DMS153 treated with DMSO at 0.1 percent for 48 hours (cell line): Measurements from ENCODE around the gene SCNN1B.
"Not testable (repeated sequence)": the region's sequence is repeated elsewhere in the genome, so short reads cannot be mapped to it uniquely, and the experiment has no call there.

Experiments used
- DNase-seq: peaks from one replicate; lab custom pipeline; 2025; ENCODE audit not compliant: unreplicated experiment; lab: John Stamatoyannopoulos, UW

SCNN1B gene

GRCh38 chr16:23378921-23379320, 76.8 kb downstream of the SCNN1B start:
- DNase-seq, result no peak

- DNase-seq, result no peak
Observed at GRCh38 chr16:23379707-23380106, 77.6 kb downstream of the SCNN1B start.

- DNase-seq, result no peak
Observed at GRCh38 chr16:23380501-23380951, 78.4 kb downstream of the SCNN1B start.

- DNase-seq, result not testable (repeated sequence)
Observed at GRCh38 chr16:23381702-23382101, 79.6 kb downstream of the SCNN1B start.

GRCh38 chr16:23382279-23382678, 80.2 kb downstream of the SCNN1B start:
- no peak for DNase-seq

- DNase-seq, result no peak
Observed at GRCh38 chr16:23383881-23384280, 81.8 kb downstream of the SCNN1B start.

- no peak for DNase-seq
Observed at GRCh38 chr16:23384878-23385277, 82.8 kb downstream of the SCNN1B start.

- no peak for DNase-seq
Observed at GRCh38 chr16:23385441-23385840, 83.3 kb downstream of the SCNN1B start.

- DNase-seq, result no peak
Observed at GRCh38 chr16:23387666-23388065, 85.6 kb downstream of the SCNN1B start.

- DNase-seq, result no peak
Observed at GRCh38 chr16:23388786-23389185, 86.7 kb downstream of the SCNN1B start.

- DNase-seq, result no peak
Observed at GRCh38 chr16:23389201-23389600, 87.1 kb downstream of the SCNN1B start.

- not testable (repeated sequence) for DNase-seq
Observed at GRCh38 chr16:23389936-23390335, 87.8 kb downstream of the SCNN1B start.

GRCh38 chr16:23391381-23392222, 89.5 kb downstream of the SCNN1B start:
- DNase-seq, result no peak

- DNase-seq, result no peak
Observed at GRCh38 chr16:23392223-23392600, 90.1 kb downstream of the SCNN1B start.

- no peak for DNase-seq
Observed at GRCh38 chr16:23394141-23394831, 92.2 kb downstream of the SCNN1B start.

- DNase-seq, result no peak
Observed at GRCh38 chr16:23395732-23396131, 93.6 kb downstream of the SCNN1B start.

GRCh38 chr16:23397464-23397863, 95.4 kb downstream of the SCNN1B start:
- DNase-seq, result no peak

GRCh38 chr16:23398987-23399805, 97.1 kb downstream of the SCNN1B start:
- DNase-seq, result no peak

GRCh38 chr16:23400447-23400846, 98.3 kb downstream of the SCNN1B start:
- DNase-seq, result not testable (repeated sequence)

GRCh38 chr16:23401139-23401538, 99.0 kb downstream of the SCNN1B start:
- no peak for DNase-seq

- DNase-seq, result no peak
Observed at GRCh38 chr16:23402100-23402499, 100.0 kb downstream of the SCNN1B start.
